DOHH2 (cell line): ENCODE measurements around the gene CAPN11.

ENCODE experiments used
- H3F3A ChIP-seq: fragments of 200-600 bp; sonication (generic), shearing (Covaris generic); 2 replicates; pipeline ENCODE4 v1.6.0; 2016; ENCODE audit warnings: antibody characterized with exemption, mild to moderate bottlenecking; ENCODE audit not compliant: control insufficient read depth, insufficient read depth
- H3K27ac ChIP-seq: fragments of 200-600 bp; sonication (generic); 2 replicates; pipeline ENCODE4 v1.5.1; 2014; ENCODE audit warnings: low read depth, mild to moderate bottlenecking, low read length, moderate library complexity
- H3K27me3 ChIP-seq: fragments of 200-600 bp; sonication (generic); 2 replicates; pipeline ENCODE4 v1.6.1; 2014; ENCODE audit warnings: mild to moderate bottlenecking, low read length, mixed read lengths; ENCODE audit not compliant: control insufficient read depth
- H3K36me3 ChIP-seq: fragments of 200-600 bp; sonication (generic); 2 replicates; pipeline ENCODE4 v1.6.1; 2014; ENCODE audit warnings: mild to moderate bottlenecking, low read length, moderate library complexity, mixed read lengths; ENCODE audit not compliant: control insufficient read depth
- H3K4me1 ChIP-seq: fragments of 200-600 bp; sonication (generic); 2 replicates; pipeline ENCODE4 v1.6.1; 2014; ENCODE audit warnings: mild to moderate bottlenecking, low read length, mixed read lengths; ENCODE audit not compliant: control insufficient read depth
- H3K4me2 ChIP-seq: fragments of 200-600 bp; sonication (generic); 2 replicates; pipeline ENCODE4 v1.6.0; 2014; ENCODE audit warnings: mild to moderate bottlenecking, low read length, moderate library complexity
- H3K4me3 ChIP-seq: fragments of 200-600 bp; sonication (generic); 2 replicates; pipeline ENCODE4 v1.5.1; 2014; ENCODE audit warnings: mild to moderate bottlenecking, low read length, mixed read lengths
- H3K79me2 ChIP-seq: fragments of 200-600 bp; sonication (generic); 2 replicates; pipeline ENCODE4 v1.6.1; 2014; ENCODE audit warnings: mild to moderate bottlenecking, low read length, mixed read lengths; ENCODE audit not compliant: control insufficient read depth
- H3K9me2 ChIP-seq: fragments of 200-600 bp; sonication (generic); replicated peaks from 2 replicates; pipeline ENCODE4 v1.6.1; 2014; ENCODE audit warnings: mild to moderate bottlenecking, low read length, mixed read lengths; ENCODE audit not compliant: control insufficient read depth
- H3K9me3 ChIP-seq: fragments of 200-600 bp; sonication (generic); 2 replicates; pipeline ENCODE4 v1.6.1; 2014; ENCODE audit warnings: antibody characterized with exemption, low read length, mixed read lengths; ENCODE audit not compliant: control insufficient read depth, insufficient read depth
- H4K20me1 ChIP-seq: fragments of 200-600 bp; sonication (generic); 2 replicates; pipeline ENCODE4 v1.6.0; 2014; ENCODE audit warnings: low read depth, mild to moderate bottlenecking, antibody characterized with exemption, low read length, moderate library complexity; ENCODE audit not compliant: control insufficient read depth, insufficient read depth
- EZH2phosphoT487 ChIP-seq: fragments of 200-600 bp; sonication (generic); IDR thresholded peaks from 2 replicates; pipeline ENCODE4 v1.6.1; 2017; ENCODE audit warnings: borderline replicate concordance, mild to moderate bottlenecking, antibody characterized with exemption, low read length, moderate library complexity, mixed read lengths
- TF ChIP-seq, protein P1 (sequence below): fragments of 200-600 bp; sonication (generic); IDR thresholded peaks from one replicate; pipeline ENCODE4 v1.5.1; 2014; ENCODE audit warnings: antibody characterized with exemption, mild to moderate bottlenecking, low read depth, low read length; ENCODE audit not compliant: poor library complexity, severe bottlenecking

Gene CAPN11

DNA sequence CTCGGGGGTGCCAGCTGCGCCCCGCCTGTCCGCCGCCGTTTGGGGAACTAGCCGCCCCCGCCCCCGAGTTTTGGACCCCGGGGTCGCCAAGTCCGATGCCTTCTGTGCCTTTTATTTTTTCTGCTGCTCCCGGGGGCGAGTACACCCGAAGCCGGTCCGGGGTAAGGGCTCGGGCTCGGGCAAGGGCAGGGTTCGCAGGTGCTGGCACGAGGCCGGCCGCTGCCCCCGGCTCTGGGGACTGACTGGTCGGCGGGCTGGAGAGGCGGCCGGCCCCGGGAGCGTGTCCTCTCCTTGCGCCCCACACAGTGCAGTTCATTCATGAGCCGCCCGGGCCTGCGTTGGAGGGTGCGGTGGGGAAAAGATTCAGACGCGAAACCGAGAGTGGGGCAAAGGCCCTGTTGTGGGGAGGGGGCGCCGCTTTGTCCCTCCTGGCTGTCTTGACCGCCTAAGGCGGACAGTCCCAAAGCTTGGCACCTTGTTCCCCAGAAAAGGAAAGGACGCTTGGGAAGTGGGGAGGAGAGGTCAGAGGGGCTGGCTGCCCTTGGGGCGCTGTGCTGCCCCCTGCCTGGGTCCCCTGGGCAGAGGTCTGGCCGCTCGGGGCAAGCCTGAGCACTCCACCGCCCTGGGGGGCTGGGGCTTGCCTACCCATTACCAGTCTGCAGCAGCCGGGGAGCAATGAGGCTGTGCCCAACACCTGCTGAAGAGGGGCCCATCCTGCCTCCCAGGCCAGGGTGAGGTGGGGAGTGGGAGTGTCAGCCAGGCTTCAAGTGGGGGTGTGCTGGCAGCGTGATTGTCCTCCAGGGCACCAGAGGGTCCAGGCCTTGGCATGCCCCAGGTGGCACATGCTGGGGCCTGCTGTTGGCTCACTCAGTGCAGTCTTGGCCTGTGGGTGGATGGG is 30.4 kb upstream of the CAPN11 start:
- peaks cover 45% of the 10 kb centered on the region for H3K79me2 ChIP-seq
- H3K4me3 ChIP-seq: peak overlapping the region; percentile 87
- H3F3A ChIP-seq: 0 out of 2 replicates have a peak, but pooled peaks cover 4% of the 10 kb centered on the region
- H4K20me1 ChIP-seq: peaks cover 31% of the 10 kb centered on the region
- H3K4me1 ChIP-seq: peaks cover 41% of the 10 kb centered on the region
- H3K4me2 ChIP-seq: peak overlapping the region; percentile 91
- peaks cover 34% of the 10 kb centered on the region for H3K36me3 ChIP-seq
- no peaks in the 10 kb centered on the region for H3K9me3 ChIP-seq
- H3K9me2 ChIP-seq: no peaks in the 10 kb centered on the region
- TF ChIP-seq EZH2phosphoT487: no peak
- TF ChIP-seq, protein P1, sequence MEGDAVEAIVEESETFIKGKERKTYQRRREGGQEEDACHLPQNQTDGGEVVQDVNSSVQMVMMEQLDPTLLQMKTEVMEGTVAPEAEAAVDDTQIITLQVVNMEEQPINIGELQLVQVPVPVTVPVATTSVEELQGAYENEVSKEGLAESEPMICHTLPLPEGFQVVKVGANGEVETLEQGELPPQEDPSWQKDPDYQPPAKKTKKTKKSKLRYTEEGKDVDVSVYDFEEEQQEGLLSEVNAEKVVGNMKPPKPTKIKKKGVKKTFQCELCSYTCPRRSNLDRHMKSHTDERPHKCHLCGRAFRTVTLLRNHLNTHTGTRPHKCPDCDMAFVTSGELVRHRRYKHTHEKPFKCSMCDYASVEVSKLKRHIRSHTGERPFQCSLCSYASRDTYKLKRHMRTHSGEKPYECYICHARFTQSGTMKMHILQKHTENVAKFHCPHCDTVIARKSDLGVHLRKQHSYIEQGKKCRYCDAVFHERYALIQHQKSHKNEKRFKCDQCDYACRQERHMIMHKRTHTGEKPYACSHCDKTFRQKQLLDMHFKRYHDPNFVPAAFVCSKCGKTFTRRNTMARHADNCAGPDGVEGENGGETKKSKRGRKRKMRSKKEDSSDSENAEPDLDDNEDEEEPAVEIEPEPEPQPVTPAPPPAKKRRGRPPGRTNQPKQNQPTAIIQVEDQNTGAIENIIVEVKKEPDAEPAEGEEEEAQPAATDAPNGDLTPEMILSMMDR: no peak
- no peak overlapping the region for H3K27ac ChIP-seq
- peaks cover 5% of the 10 kb centered on the region; the same call in 1 of the 2 replicates for H3K27me3 ChIP-seq

DNA sequence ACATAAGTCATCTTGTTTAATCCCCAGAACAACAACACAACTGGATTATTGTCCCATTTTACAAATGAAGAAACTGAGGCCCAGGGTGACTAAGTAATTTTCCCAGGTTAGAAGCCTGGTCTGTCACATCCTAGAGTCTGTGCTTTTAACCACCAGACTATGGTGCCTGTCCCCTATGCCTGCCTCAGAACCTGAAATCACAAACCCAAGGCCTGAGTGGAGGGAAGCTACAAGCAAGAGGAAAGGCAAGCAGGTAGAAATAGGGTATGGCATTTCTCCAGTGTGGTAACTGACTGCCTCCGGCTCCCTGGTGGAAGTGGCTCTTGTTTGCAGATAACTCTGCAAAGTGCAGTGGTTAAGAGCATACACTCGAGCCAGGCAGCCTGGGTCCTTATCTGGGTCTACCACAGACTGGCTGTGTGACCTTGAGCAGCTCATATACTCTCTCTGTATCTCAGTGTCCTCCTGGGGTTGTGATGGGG is 28.7 kb upstream of the CAPN11 start:
- H4K20me1 ChIP-seq: peaks cover 15% of the 10 kb centered on the region
- H3K4me2 ChIP-seq: no peak overlapping the region
- 0 out of 2 replicates have a peak, but pooled peaks cover 4% of the 10 kb centered on the region for H3F3A ChIP-seq
- no peak overlapping the region for H3K27ac ChIP-seq
- no peaks in the 10 kb centered on the region for H3K9me2 ChIP-seq
- peaks cover 18% of the 10 kb centered on the region for H3K36me3 ChIP-seq
- peaks cover 5% of the 10 kb centered on the region; the same call in 1 of the 2 replicates for H3K27me3 ChIP-seq
- H3K79me2 ChIP-seq: peaks cover 29% of the 10 kb centered on the region
- TF ChIP-seq, protein P1: no peak
- TF ChIP-seq EZH2phosphoT487: no peak
- peaks cover 29% of the 10 kb centered on the region for H3K4me1 ChIP-seq
- H3K4me3 ChIP-seq: no peak overlapping the region
- no peaks in the 10 kb centered on the region for H3K9me3 ChIP-seq

DNA sequence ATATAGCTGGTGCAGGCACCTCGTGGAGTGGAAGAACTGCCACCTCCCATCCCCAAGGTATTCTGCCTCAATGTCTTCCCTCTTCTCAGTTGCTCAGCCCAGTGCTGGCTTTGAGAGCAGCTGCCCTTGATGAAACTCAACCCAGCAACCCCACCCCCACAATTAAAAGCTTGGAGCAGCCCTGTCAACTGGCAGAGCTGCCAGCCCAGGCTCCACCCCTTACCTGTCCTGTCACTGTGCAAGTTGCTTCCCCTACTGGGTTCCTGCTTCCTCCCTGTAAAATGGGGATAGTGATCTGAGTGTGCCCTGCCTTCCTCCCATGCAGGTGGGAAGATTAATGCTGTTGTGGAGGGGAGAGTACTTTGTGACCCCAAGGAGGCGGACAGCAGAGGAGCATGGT is 26.7 kb upstream of the CAPN11 start:
- TF ChIP-seq EZH2phosphoT487: no peak
- TF ChIP-seq, protein P1: no peak
- peaks cover 9% of the 10 kb centered on the region for H3K79me2 ChIP-seq

More for the DNA sequence above, 26.7 kb upstream of the CAPN11 start:
- H3K9me3 ChIP-seq: no peaks in the 10 kb centered on the region
- no peak overlapping the region for H3K27ac ChIP-seq
- H3K4me1 ChIP-seq: peaks cover 15% of the 10 kb centered on the region
- 0 out of 2 replicates have a peak, but pooled peaks cover 4% of the 10 kb centered on the region for H3F3A ChIP-seq
- no peak overlapping the region for H3K4me2 ChIP-seq
- no peaks in the 10 kb centered on the region for H4K20me1 ChIP-seq
- no peaks in the 10 kb centered on the region; the same call in 1 of the 2 replicates for H3K36me3 ChIP-seq
- H3K9me2 ChIP-seq: no peaks in the 10 kb centered on the region
- no peak overlapping the region for H3K4me3 ChIP-seq
- H3K27me3 ChIP-seq: peaks cover 5% of the 10 kb centered on the region; the same call in 1 of the 2 replicates
